UCSD-AML1 (cell line): ENCODE results near the gene DNAJC11.
"Not testable (repeated sequence)": the region's sequence is repeated elsewhere in the genome, so short reads cannot be mapped to it uniquely, and the experiment has no call there.

Source experiments
- DNase-seq: peaks from one replicate; lab custom pipeline; 2025; ENCODE audit not compliant: unreplicated experiment; lab: John Stamatoyannopoulos, UW

DNAJC11 gene

GRCh38 chr1:6701437-6702153 is at the start of gene DNAJC11:
TSS of gene DNAJC11 (minus strand) at chr1:6701816. CDS start at chr1:6701800, 16 bp downstream.
- peak; percentile 90 for DNase-seq

- no peak for DNase-seq
Observed at GRCh38 chr1:6750490-6750889, 48.9 kb upstream of the DNAJC11 start.

GRCh38 chr1:6747674-6748073 is 46.1 kb upstream of the DNAJC11 start:
- DNase-seq = no peak

- no peak for DNase-seq
Observed at GRCh38 chr1:6745073-6745472, 43.5 kb upstream of the DNAJC11 start.

GRCh38 chr1:6743189-6744101 is 41.8 kb upstream of the DNAJC11 start:
- DNase-seq = peak; percentile 78

GRCh38 chr1:6742676-6743188 is 41.1 kb upstream of the DNAJC11 start:
- not testable (repeated sequence) for DNase-seq

GRCh38 chr1:6738987-6739676 is 37.5 kb upstream of the DNAJC11 start:
- DNase-seq = no peak

- no peak for DNase-seq
Observed at GRCh38 chr1:6732942-6733341, 31.3 kb upstream of the DNAJC11 start.

- DNase-seq = no peak
Observed at GRCh38 chr1:6731905-6732304, 30.3 kb upstream of the DNAJC11 start.

GRCh38 chr1:6730880-6731279 is 29.3 kb upstream of the DNAJC11 start:
- DNase-seq = no peak

- DNase-seq = no peak
Observed at GRCh38 chr1:6730473-6730872, 28.9 kb upstream of the DNAJC11 start.

GRCh38 chr1:6727535-6727934 is 25.9 kb upstream of the DNAJC11 start:
- DNase-seq = peak; percentile 59

- DNase-seq = no peak
Observed at GRCh38 chr1:6726253-6726652, 24.6 kb upstream of the DNAJC11 start.

- no peak for DNase-seq
Observed at GRCh38 chr1:6724517-6725141, 23.0 kb upstream of the DNAJC11 start.

GRCh38 chr1:6723621-6724428 is 22.2 kb upstream of the DNAJC11 start:
- DNase-seq = no peak

GRCh38 chr1:6711174-6711573 is 9.6 kb upstream of the DNAJC11 start:
- no peak for DNase-seq

- DNase-seq = no peak
Observed at GRCh38 chr1:6704746-6705145, 3.1 kb upstream of the DNAJC11 start.

- no peak for DNase-seq
Observed at GRCh38 chr1:6703016-6703415, 1.4 kb upstream of the DNAJC11 start.

GRCh38 chr1:6700853-6701436 is 671 bp downstream of the DNAJC11 start:
- no peak for DNase-seq

GRCh38 chr1:6699915-6700314 is 1.7 kb downstream of the DNAJC11 start:
- DNase-seq = not testable (repeated sequence)
